Thyroid gland (tissue), 4 donors: ENCODE measurements around the gene APLP2. TPM values are rescaled to one million over a fixed set of nuclear protein-coding genes. Genes with fewer than 3 reads are reported as not detected.

Experiments
- DNase-seq, 2 donors: peaks; one replicate each; pipeline ENCODE4 v3.0.0-alpha.2; 2019
- H3K27ac ChIP-seq, 3 donors: fragments of 200-600 bp; sonication (generic); 1 replicate in 2 of 3; 2 replicates in 1 of 3; pipeline ENCODE4 v1.5.1; 2016 to 2019; ENCODE audit warnings: mild to moderate bottlenecking in 1 of 3, moderate library complexity in 1 of 3
- H3K27me3 ChIP-seq: fragments of 200-600 bp; sonication (generic); one replicate; pipeline ENCODE4 v1.5.1; 2019
- H3K36me3 ChIP-seq, 2 donors: fragments of 200-600 bp; sonication (generic); one replicate each; pipeline ENCODE4 v1.5.1; 2016 to 2019
- H3K4me1 ChIP-seq, 2 donors: fragments of 200-600 bp; sonication (generic); one replicate each; pipeline ENCODE4 v1.5.1; 2017 to 2019
- H3K4me3 ChIP-seq, 3 donors: fragments of 200-600 bp; sonication (generic); replicated peaks in 1 of 3; 1 replicate in 2 of 3; 2 replicates in 1 of 3; pipeline ENCODE4 v1.5.1; 2016; ENCODE audit warnings: mild to moderate bottlenecking in 1 of 3
- H3K9me3 ChIP-seq: fragments of 200-600 bp; sonication (generic); one replicate; pipeline ENCODE4 v1.5.1; 2017
- CTCF ChIP-seq, 6 experiments: fragments of 200-600 bp in 3 of 6; fragments of 450-650 bp in 3 of 6; sonication (generic) in 3 of 6; IDR thresholded peaks; one replicate each; pipeline ENCODE4 v1.5.1; 2016 to 2019; ENCODE audit warnings: antibody characterized with exemption in 6 of 6, mild to moderate bottlenecking in 2 of 6, inconsistent platforms in 1 of 6, moderate library complexity in 1 of 6
- POLR2A ChIP-seq, 2 donors: fragments of 450-650 bp; IDR thresholded peaks; one replicate each; pipeline ENCODE4 v1.6.1; 2017; ENCODE audit warnings: antibody characterized with exemption in 2 of 2, mild to moderate bottlenecking in 2 of 2, moderate library complexity in 1 of 2
- WGBS, 2 donors: methylation state at CpG; one replicate each; pipeline ENCODE4 v1.1.5; 2017; 5-methylcytosine and 5-hydroxymethylcytosine counted together
- intact Hi-C: fragments of 100-400 bp; cut with DNase I; formaldehyde crosslinking; loops from one replicate; pipeline ENCODE4 v1.15.1; 2023
- total RNA-seq, 4 donors: library from RNA; depleted of rRNA; stranded (reverse); fragments of >200 nt; gene quantifications; one replicate each; pipeline ENCODE4 v1.2.3, GENCODE V29; 2016

Gene APLP2
- total RNA-seq, 4 donors from 2014 or later: 782 to 1,078 (median 902) TPM

GRCh38 chr11:130159657-130160497, 90.2 kb downstream of the APLP2 start, which contains the start of gene ST14:
Gene ST14, plus strand, starts transcription at chr11:130159782. Its CDS starts 198 bp downstream, at chr11:130159980.
- TF ChIP-seq CTCF (IDR thresholded peaks at IDR 0.05): peak in 1 of 6 experiments; percentile 5
- TF ChIP-seq POLR2A (IDR thresholded peaks at IDR 0.05): peak; percentile 91 to 96
- no peaks in the 10 kb centered on the region for H3K36me3 ChIP-seq
- intact Hi-C loops: no loop called here
- peak within 1 kb of the TSS; percentile 22 to 58 (median 48) for H3K4me3 ChIP-seq
- DNase-seq: peak; percentile 88
- peak within 1 kb of the TSS; percentile 10 to 82 (median 54) for H3K27ac ChIP-seq
- peaks cover 23 to 45% of the 10 kb centered on the region in 2 donors for H3K4me1 ChIP-seq
- 1 to 2% methylated on average over 9 to 59 of the region's 89 CpGs for WGBS, 2 donors
- H3K9me3 ChIP-seq: no peaks in the 10 kb centered on the region
- no peaks in the 10 kb centered on the region for H3K27me3 ChIP-seq

GRCh38 chr11:130160498-130161155, 90.9 kb downstream of the APLP2 start:
- Histone ChIP-seq H3K27ac (peak overlapping the region in 2 of 3 donors; percentile 10 to 82), H3K27me3 (no peaks in the 10 kb centered on the region), H3K9me3 (no peaks in the 10 kb centered on the region), H3K36me3 (no peaks in the 10 kb centered on the region), H3K4me3 (peak overlapping the region in 2 of 3 donors; percentile 48 to 58), H3K4me1 (peaks cover 26 to 46% of the 10 kb centered on the region in 2 donors)
- no peak for DNase-seq
- TF ChIP-seq CTCF (IDR thresholded peaks at IDR 0.05): no peak
- 25 to 30% methylated on average over 18 to 19 of the region's 19 CpGs for WGBS, 2 donors
- intact Hi-C loops: no loop called here

- no peak for DNase-seq
- Histone ChIP-seq H3K27ac (peak overlapping the region in 1 of 3 donors; percentile 82), H3K4me1 (peaks cover 30 to 56% of the 10 kb centered on the region in 2 donors), H3K9me3 (no peaks in the 10 kb centered on the region), H3K27me3 (no peaks in the 10 kb centered on the region), H3K4me3 (no peak overlapping the region), H3K36me3 (no peaks in the 10 kb centered on the region)
- intact Hi-C loops: no loop called here
- WGBS, 2 donors: 66 to 67% methylated on average over 11 of the region's 11 CpGs
- TF ChIP-seq CTCF (IDR thresholded peaks at IDR 0.05): no peak
- TF ChIP-seq POLR2A (IDR thresholded peaks at IDR 0.05): no peak
These were observed 91.9 kb downstream of the APLP2 start for GRCh38 chr11:130161441-130162145.

GRCh38 chr11:130162733-130163132, 93.0 kb downstream of the APLP2 start:
- Histone ChIP-seq H3K27me3 (no peaks in the 10 kb centered on the region), H3K9me3 (no peaks in the 10 kb centered on the region), H3K27ac (peak overlapping the region in 2 of 3 donors; percentile 81 to 82), H3K4me3 (no peak overlapping the region), H3K36me3 (no peaks in the 10 kb centered on the region), H3K4me1 (peaks cover 30 to 67% of the 10 kb centered on the region in 2 donors)
- no peak for TF ChIP-seq POLR2A (IDR thresholded peaks at IDR 0.05)
- TF ChIP-seq CTCF (IDR thresholded peaks at IDR 0.05): no peak
- DNase-seq: no peak
- intact Hi-C loops: no loop called here
- 82 to 99% methylated on average over 5 of the region's 5 CpGs for WGBS, 2 donors
